ENCODE measurements around the gene SETD2. TPM values are rescaled to one million over a fixed set of nuclear protein-coding genes. Genes with fewer than 3 reads are reported as not detected.
"Not testable (repeated sequence)": the region's sequence is repeated elsewhere in the genome, so short reads cannot be mapped to it uniquely, and the experiment has no call there.

Gene SETD2
- polyA plus RNA-seq, 3 donors, result 66.5 to 74.7 (median 67.2) TPM

DNA sequence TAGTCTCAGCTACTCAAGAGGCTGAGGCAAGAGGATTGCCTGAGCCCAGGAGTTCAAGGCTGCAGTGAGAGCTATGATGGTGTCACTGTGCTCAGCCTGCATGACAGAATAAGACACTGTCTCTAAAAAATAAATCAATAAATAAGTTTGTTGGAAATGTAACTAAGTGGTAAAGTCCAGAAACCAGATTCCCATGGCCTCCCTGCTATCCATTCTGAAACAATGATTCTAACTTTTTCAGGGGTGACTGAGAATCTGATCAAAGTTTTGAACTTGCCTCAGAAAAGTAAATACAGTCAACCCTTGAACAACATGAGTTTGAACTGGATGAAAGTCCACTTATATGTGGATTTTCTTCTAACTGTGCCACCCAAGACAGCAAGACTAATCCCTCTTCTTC, 98.2 kb downstream of the SETD2 start:
- no peak for DNase-seq (ENCODE audit: extremely low read depth in 1 of 11, low read depth in 9 of 11, low spot score in 4 of 11)

DNA sequence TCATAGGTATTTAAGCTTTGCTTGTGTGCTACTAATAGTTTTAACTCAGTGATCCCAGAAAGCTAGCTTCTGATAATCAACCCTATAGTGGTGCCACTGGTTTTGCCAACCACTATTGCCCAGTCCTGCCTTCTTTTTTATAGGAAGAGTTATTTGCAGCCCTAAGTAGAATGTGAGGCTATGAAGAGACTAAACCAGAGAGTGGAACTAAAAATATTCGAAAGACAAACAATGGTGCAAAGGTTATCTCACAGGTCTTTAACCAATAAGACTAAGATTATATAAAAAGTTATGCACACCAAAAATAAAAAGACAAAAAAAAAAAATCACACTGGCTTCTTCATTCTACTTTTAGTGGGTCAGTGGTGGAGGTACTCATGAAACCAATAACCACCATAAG, 98.9 kb downstream of the SETD2 start:
- no peak for DNase-seq (ENCODE audit: extremely low read depth in 1 of 11, low read depth in 9 of 11, low spot score in 4 of 11)

DNA sequence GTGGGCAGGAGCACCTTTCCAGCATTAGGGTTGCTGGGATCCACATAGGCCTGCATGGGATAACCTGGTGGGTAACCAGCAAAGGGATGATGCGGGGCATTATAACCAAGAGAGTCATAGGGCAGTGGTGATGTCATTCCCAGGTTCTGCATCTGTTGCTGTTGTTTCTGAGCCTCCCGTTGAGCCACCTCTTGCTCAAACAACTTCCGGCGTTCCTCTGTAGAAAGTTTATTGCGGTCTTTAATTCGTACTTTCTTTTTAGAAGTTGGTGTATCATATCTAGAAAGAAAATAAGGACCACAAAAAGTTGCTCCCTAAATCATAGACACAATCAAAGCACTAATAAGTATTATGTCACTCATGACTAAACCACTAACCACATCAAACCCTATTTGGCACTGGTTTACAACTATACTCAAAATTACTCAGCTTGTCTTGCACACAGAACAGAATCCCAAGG, 106.7 kb downstream of the SETD2 start:
- DNase-seq (ENCODE audit: extremely low read depth in 1 of 11, low read depth in 9 of 11, low spot score in 4 of 11), result no peak

DNA sequence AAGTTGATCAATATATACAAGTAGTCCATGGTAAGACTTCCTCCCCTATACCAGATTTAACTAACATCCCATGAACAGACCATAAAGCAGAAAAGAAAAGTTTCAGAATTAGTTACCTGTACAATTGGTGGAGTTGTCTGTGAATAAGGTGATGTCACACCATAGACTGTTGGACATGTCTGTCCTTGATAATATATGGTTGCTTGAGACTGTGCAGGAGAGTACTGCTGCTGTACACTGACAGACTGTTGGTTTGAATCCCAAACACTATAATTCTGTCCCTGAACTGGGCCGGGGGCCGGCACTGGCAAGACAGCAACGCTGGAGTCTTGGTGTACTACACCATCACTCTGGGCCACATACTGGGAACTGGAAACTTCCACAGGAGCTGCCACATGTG, 107.2 kb downstream of the SETD2 start:
- no peak for DNase-seq (ENCODE audit: extremely low read depth in 1 of 11, low read depth in 9 of 11, low spot score in 4 of 11)

DNA sequence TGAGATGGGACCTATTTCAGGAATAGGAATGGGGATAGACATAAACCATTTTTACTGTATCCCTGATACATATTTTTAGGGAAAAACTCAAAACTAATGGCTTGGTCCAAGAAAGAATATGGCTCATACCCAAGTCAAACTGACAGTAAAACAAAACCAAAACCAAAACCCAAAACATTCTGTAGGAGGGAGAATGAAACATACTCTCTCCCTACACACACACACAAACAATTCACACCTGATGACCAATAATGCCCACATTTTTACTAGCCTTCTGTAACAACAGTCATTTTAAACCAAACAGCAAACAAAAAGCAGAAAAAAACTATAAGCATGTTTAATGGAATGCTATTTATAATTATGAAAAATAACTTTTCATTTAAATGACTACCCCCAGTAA, 109.5 kb downstream of the SETD2 start:
- DNase-seq (ENCODE audit: extremely low read depth in 1 of 11, low read depth in 9 of 11, low spot score in 4 of 11), result no peak

DNA sequence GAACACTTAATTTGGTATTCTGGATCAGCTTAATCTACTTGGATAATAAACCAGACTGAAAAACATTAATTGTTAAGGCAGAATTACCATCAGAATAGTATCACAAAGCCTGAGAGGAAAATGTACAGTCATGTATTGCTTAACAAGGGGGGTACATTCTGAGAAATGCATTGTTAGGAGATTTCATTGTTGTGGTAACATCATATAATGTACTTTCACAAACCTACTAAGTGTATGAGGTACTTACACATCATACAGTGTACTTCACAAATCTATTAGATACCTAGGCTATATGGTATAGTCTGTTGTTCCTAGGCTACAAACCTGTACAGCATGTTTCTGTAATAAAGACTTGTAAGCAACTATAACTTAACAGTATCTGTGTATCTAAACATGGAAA, 116.2 kb downstream of the SETD2 start:
- DNase-seq (ENCODE audit: extremely low read depth in 1 of 11, low read depth in 9 of 11, low spot score in 4 of 11), result no peak

DNA sequence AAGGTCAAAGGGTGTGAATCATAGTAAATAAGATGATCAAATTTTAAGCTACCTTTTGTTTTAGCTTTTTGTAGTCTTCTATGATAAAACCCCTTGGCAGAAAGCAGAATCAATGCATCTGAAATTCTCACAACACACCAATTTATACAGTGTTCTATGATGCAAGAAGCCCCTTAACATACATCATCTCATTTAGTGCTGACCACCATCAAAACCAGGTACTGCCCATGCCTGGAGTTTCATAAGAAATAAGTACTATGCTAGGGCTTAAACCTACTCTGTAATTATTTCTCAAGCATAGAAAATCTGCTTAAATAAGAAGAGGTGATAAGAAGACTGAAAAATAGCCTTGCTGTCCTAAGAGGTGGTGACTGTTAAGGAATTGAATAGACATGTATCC, 116.8 kb downstream of the SETD2 start:
- no peak for DNase-seq (ENCODE audit: extremely low read depth in 1 of 11, low read depth in 9 of 11, low spot score in 4 of 11)

DNA sequence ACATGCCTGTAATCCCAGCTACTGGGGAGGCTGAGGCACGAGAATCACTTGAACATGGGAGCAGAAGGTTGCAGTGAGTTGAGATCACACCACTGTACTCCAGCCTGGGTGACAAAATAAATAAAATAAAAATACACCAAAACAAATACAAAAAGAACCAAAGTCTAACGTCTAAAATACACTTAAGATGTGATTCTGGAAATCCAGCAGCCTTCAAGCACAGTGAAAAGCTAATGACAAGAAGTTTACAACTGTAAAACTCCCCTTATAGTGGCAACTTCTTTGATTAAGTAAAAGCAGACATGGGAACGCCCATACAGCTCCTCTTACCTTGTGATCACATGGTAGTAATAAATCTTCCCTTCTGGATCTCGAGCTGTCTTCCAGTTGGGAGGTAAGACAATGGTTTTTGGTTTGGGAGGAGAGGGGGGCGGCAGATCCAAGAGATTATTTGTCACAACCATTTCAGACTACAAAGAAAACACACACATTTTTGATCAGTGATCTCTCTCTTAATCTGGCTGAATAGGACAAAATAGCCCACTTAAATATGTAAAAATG, 121.6 kb downstream of the SETD2 start:
- peak in 4 of 11 donors; percentile 3 to 8 (median 4) for DNase-seq (ENCODE audit: extremely low read depth in 1 of 11, low read depth in 9 of 11, low spot score in 4 of 11)

DNA sequence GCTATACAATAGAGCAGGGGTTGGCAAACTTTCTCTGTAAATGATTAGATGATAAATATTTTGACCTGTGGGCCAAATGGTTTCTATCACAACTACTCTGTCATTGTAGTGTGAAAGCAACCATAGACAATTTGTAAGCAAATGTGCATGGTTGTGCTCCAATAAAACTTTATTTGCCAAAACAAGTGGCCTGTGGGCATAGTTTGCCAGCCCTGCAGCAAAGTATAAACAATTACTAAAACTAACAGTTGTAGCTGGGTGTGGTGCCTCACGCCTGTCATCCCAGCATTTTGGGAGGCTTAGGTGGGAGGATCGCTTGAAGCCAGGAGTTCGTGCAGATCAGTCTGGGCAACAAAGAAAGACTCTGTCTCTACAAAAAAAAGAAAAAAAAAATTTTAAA, 122.8 kb downstream of the SETD2 start:
- no peak for DNase-seq (ENCODE audit: extremely low read depth in 1 of 11, low read depth in 9 of 11, low spot score in 4 of 11)

DNA sequence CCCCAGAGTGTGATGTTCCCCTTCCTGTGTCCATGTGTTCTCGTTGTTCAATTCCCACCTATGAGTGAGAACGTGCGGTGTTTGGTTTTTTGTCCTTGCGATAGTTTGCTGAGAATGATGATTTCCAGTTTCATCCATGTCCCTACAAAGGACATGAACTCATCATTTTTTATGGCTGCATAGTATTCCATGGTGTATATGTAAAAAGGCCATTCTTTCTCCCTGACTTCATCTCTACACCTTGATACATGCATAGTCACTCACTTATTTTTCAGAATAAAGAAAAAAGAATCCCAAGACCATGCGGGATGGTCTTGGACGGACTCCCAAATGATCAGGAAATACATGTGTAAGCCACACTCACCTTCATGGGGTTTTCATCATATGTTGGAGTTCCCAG, 126.6 kb downstream of the SETD2 start:
- not testable (repeated sequence) for DNase-seq (ENCODE audit: extremely low read depth in 1 of 11, low read depth in 9 of 11, low spot score in 4 of 11)

DNA sequence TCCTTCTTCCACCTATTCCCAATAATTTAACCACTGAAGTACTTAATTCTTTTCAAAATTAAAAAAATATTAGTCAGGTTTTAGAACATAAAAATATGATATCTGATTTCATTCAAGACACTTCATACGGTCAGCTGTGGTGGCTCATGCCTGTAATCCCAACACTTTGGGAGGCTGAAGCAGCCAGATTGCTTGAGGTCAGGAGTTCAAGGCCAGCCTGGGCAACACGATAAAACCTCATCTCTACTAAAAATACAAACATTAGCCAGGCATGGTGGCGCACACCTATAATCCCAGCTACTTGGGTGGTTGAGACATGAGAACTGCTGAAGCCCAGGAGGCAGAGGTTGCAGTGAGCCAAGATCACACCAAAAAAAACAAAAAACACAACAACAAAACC, 127.8 kb downstream of the SETD2 start:
- no peak for DNase-seq (ENCODE audit: extremely low read depth in 1 of 11, low read depth in 9 of 11, low spot score in 4 of 11)

DNA sequence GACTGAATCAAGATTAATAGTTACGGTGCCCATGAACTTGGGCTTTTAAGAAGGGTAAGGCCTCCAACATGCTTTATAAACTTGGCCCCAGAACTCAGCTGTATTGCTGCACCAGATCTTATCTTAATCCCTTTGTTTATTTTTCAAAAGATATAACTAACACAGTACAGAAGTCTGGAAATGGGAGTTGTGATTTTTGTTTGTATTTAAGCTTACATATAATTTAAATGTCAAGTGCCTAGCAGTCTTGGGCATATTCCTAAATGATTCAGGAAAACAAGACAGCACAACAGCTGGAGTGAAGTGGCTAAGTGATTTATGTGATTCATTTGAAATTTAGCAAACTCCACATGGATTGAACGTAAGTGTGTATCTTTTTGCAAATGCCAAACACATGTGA, 128.3 kb downstream of the SETD2 start:
- DNase-seq (ENCODE audit: extremely low read depth in 1 of 11, low read depth in 9 of 11, low spot score in 4 of 11), result no peak

DNA sequence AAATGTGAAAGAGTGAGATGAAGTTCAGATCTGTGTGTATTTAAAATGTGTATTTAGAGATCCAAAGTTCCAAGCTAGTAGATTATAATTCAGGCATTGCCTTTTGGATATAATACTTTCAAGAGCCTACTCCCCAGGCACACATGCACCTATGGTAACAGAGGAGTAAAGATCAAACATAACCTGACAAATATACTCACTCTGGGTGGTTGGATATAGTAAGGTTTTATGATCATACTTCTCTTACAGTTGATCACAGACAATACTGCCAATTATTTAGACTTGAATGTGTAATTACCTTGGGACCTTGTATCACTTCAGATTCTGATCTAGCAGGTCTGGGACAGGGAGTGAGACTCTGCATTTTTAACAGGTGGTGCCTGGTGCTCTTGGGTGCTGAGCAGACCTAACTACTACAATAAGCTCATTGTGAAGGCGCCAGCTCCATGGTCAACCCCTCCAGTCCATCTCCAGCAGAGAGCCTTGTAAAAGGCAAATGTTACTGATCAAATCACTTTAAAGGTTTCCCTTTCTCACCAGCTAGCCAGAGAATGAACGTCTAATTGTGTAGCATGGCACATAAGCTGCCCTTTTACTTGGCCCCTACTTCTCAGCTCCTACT, 128.9 kb downstream of the SETD2 start:
- no peak for DNase-seq (ENCODE audit: extremely low read depth in 1 of 11, low read depth in 9 of 11, low spot score in 4 of 11)

DNA sequence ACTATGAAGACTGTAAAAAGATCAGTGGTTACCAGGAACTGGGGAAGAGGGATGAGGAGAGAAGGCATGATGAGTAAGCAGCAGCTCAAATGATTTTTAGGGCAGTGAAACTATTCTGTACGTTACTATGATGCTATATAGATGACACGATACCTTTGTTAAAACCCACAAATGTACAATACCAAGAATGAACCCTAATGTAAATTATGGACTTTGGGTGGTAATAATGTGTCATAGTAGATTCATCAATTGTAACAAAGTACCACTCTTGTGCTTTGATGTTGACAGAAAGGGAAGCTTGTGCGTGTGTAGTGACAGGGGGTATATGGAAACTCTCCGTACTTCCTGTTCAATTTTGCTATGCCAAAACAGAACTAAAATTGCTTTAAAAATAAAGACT, 132.9 kb downstream of the SETD2 start:
- DNase-seq (ENCODE audit: extremely low read depth in 1 of 11, low read depth in 9 of 11, low spot score in 4 of 11), result not testable (repeated sequence)

DNA sequence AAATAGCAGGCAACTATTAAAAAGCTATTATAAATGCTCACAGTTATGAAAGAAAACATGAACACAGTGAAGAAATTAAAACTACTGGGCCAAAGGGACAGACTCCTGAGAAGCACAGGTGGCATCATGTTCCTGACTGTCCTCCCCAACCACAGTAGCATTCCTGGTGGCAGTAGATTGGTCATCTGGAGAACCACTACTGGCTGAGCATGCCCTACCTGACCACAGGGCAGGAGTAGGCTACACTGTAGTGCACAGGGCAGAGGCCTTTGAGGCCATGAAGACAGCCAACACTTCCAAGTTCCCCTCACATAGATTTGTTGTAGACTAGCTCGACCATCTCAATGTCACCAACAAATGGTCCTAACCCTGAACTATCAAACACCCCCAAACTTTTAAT, 135.2 kb downstream of the SETD2 start:
- DNase-seq (ENCODE audit: extremely low read depth in 1 of 11, low read depth in 9 of 11, low spot score in 4 of 11), result no peak

DNA sequence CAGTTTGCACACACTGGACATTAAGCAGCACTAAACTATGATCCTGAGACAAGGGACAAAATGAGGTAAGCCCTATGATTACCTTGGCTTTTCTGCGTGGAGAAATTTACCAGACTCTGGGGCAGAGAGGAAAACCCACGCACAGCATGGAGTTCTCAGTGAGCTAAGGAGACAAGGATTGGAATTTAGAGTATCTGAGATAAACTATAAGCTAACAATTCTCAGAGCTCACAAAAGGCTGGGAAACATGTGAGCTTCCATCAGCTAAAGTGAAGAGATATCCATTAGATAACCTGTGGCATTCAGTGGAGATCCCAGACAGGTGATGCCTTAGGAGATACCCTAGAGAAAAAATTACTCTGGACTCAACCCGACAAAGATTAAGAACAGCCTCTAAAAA, 135.8 kb downstream of the SETD2 start:
- DNase-seq (ENCODE audit: extremely low read depth in 1 of 11, low read depth in 9 of 11, low spot score in 4 of 11), result no peak

DNA sequence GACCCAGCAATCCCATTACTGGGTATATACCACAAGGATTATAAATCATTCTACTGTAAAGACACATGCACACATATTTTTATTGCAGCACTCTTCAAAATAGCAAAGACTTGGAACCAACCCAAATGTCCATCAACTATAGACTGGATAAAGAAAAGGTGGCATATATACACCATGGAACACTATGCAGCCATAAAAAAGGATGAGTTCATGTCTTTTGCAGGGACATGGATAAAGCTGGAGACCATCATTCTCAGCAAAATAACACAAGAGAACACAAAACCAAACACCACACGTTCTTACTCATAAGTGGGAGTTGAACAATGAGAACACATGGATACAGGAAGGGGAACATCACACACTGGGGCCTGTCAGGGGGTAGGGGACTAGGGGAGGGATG, 137.5 kb downstream of the SETD2 start:
- DNase-seq (ENCODE audit: extremely low read depth in 1 of 11, low read depth in 9 of 11, low spot score in 4 of 11), result not testable (repeated sequence)

DNA sequence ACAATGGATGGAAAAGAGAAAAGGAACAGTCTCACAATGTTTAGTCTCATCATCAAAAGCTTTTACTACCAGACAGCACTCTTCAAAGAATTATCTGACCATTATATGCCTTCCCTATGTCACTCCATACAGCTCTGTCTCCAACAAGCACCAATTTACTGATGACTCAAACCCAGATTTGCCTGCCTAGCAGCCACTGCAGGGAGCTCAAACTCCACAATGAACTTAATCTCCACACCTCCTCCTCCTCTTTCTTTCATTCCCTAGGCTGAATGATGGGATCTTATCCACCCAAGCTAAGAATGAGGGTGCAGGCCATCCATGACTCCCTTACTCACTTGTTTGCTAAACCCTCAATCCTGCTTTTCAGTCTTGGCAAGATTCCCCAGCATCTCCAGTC, 139.0 kb downstream of the SETD2 start:
- no peak for DNase-seq (ENCODE audit: extremely low read depth in 1 of 11, low read depth in 9 of 11, low spot score in 4 of 11)

DNA sequence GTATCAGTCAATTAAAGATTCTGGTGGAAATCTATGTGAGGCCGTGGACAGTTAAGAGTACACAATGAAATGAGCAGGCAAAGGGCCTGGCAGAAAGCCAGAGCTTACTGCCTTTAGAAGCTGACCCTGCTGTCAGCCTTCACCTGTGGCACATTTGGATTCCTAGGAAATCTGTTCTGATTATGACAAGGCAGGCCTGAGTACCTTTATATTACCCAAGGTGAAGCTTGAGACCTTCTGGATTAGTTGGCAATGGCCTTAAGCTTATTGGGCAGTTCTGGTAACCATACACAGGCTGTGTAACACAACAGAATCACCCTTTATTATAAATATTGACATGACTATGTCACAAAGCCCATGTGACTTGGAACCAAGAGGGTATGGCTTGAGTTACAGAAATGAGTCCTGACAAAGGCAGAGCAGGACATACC, 141.3 kb downstream of the SETD2 start:
- no peak for DNase-seq (ENCODE audit: extremely low read depth in 1 of 11, low read depth in 9 of 11, low spot score in 4 of 11)

DNA sequence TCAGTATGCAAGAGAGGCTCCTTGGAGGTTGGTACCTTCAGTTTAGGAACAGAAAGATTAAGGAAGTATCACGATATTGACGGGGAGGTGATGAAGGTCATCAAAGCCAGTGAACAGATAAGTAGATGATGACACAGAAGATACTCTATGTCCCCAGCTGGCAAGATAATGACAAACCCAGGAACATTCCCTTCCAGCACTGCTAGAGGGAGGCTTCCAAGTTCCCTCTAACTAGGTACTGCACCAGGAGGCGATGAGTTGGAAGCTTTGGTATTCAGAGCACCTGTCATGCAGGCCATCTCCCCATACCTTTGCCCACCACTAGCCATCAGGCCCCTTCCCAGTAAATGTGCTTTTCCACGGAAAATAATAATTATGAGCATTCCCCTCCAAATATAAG, 143.6 kb downstream of the SETD2 start:
- DNase-seq (ENCODE audit: extremely low read depth in 1 of 11, low read depth in 9 of 11, low spot score in 4 of 11), result no peak

DNA sequence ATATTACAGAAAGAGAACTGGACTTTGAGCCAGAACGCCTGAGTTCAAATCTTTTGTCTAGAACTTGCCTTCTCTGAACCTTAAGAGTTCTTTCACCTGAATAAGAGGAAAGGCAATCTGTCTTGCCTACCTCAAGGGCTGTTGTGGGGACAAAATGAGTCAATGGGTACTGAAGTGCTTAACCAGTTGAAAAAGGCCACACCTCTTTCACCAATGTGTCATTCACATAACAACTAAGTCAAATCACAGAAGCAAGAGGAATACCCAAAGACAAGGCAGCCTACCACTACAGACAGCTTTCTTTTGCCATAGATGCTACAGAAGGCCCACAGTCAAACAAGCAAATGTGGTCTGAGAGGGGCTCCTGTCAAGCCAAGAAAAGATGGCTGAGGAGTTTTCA, 144.7 kb downstream of the SETD2 start:
- no peak for DNase-seq (ENCODE audit: extremely low read depth in 1 of 11, low read depth in 9 of 11, low spot score in 4 of 11)
